ENCODE results near the gene KIF26B. TPM values are rescaled to one million over a fixed set of nuclear protein-coding genes. Genes with fewer than 3 reads are reported as not detected.

KIF26B gene
- polyA plus RNA-seq, 2 of the 4 experiments (the other 2 are of a cell fraction), result 0.01 to 0.04 TPM

DNA sequence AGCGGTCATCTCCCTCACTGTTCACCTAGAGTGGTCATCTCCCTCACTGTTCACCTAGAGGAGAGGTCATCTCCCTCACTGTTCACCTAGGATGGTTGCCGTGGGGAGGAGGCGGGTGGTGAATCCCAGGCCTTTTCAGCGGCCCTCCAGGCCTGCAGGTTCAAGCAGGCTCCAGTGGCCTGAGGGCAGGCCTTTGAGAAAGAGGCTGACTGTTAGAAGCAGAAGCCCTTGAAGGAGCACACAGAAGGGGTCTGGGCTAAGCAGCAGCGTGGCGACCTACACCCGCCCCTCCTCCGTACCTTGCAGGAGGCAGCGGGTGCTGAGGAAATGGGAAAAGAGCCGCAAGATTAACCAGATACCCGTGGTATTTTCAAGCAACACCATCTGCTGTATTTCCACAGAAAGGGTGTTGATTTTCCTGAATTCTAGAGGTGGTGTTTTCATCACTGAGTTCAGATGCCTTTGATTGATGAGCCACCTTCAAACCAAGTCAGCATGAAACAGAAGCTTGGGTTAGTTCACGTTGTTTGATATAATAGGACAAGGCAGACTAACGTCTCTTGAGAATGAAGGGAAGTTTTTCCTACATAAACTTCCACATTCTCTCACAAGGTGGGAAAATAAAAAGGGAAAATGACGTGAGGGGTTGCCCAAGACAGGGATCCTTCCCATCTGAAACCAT, 289.5 kb downstream of the KIF26B start:
- CTCF ChIA-PET, result no interaction called here

DNA sequence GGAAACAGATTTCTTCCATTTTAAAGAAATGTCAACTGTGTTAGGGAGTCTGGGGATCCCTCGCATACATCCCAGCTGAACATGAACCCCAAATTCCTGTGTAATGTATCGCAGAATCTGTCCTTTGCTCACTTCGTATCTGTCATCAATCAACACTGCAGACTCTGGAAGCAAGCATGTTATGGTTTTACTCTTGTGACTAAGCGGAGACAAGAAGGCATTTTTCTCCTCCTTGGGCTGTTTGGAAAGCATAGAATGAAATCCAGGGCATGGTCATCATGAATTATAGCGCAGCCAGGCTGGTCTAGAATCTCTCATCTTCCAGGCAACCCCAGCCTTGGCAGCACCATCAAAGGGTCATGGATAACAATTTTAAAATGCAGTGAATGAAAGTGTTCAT, 290.2 kb downstream of the KIF26B start:
- no peak overlapping the region for H3K4me2 ChIP-seq
- no peaks in the 10 kb centered on the region for H3K4me1 ChIP-seq
- no peak overlapping the region for H3K27ac ChIP-seq
- FAIRE-seq, result no peak
- ChIA-PET CTCF (no interaction called here), POLR2A (no interaction called here)
- no peak for ATAC-seq
- no peaks in the 10 kb centered on the region; the same call in 2 of the 3 replicates for H3K9me3 ChIP-seq
- TF ChIP-seq, protein P1, sequence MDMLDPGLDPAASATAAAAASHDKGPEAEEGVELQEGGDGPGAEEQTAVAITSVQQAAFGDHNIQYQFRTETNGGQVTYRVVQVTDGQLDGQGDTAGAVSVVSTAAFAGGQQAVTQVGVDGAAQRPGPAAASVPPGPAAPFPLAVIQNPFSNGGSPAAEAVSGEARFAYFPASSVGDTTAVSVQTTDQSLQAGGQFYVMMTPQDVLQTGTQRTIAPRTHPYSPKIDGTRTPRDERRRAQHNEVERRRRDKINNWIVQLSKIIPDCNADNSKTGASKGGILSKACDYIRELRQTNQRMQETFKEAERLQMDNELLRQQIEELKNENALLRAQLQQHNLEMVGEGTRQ (IDR thresholded peaks at IDR 0.05), result no peak
- TF ChIP-seq POLR2A (IDR thresholded peaks at IDR 0.05; ENCODE audit: low read length) (no peak), NR3C1 (IDR thresholded peaks at IDR 0.05) (no peak), HEYL (CRISPR knock-in tag; IDR thresholded peaks at IDR 0.05) (no peak), HOXA7 (CRISPR knock-in tag; IDR thresholded peaks at IDR 0.05) (no peak), TP53 (CRISPR knock-in tag; IDR thresholded peaks at IDR 0.05) (no peak), CEBPB (IDR thresholded peaks at IDR 0.05) (no peak), RAD21 (conservative IDR thresholded peaks at IDR 0.05 in 1 of 2, IDR thresholded peaks at IDR 0.05 in 1 of 2) (no peak), FOSL2 (IDR thresholded peaks at IDR 0.05) (no peak), FOSL2 (CRISPR knock-in tag; IDR thresholded peaks at IDR 0.05) (no peak), CHD2 (IDR thresholded peaks at IDR 0.05; ENCODE audit: low read length, partially characterized antibody) (no peak), HOXB5 (CRISPR knock-in tag; IDR thresholded peaks at IDR 0.05) (no peak), CHD4 (IDR thresholded peaks at IDR 0.05; ENCODE audit: borderline replicate concordance) (no peak), FOSB (CRISPR knock-in tag; IDR thresholded peaks at IDR 0.05) (no peak)
- TF ChIP-seq, protein P2, sequence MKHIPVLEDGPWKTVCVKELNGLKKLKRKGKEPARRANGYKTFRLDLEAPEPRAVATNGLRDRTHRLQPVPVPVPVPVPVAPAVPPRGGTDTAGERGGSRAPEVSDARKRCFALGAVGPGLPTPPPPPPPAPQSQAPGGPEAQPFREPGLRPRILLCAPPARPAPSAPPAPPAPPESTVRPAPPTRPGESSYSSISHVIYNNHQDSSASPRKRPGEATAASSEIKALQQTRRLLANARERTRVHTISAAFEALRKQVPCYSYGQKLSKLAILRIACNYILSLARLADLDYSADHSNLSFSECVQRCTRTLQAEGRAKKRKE (CRISPR knock-in tag; IDR thresholded peaks at IDR 0.05; ENCODE audit: low read depth), result no peak
- TF ChIP-seq, protein P3, sequence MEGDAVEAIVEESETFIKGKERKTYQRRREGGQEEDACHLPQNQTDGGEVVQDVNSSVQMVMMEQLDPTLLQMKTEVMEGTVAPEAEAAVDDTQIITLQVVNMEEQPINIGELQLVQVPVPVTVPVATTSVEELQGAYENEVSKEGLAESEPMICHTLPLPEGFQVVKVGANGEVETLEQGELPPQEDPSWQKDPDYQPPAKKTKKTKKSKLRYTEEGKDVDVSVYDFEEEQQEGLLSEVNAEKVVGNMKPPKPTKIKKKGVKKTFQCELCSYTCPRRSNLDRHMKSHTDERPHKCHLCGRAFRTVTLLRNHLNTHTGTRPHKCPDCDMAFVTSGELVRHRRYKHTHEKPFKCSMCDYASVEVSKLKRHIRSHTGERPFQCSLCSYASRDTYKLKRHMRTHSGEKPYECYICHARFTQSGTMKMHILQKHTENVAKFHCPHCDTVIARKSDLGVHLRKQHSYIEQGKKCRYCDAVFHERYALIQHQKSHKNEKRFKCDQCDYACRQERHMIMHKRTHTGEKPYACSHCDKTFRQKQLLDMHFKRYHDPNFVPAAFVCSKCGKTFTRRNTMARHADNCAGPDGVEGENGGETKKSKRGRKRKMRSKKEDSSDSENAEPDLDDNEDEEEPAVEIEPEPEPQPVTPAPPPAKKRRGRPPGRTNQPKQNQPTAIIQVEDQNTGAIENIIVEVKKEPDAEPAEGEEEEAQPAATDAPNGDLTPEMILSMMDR (IDR thresholded peaks at IDR 0.05), result no peak
- TF ChIP-seq, protein P4, sequence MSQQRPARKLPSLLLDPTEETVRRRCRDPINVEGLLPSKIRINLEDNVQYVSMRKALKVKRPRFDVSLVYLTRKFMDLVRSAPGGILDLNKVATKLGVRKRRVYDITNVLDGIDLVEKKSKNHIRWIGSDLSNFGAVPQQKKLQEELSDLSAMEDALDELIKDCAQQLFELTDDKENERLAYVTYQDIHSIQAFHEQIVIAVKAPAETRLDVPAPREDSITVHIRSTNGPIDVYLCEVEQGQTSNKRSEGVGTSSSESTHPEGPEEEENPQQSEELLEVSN (IDR thresholded peaks at IDR 0.05; ENCODE audit: borderline replicate concordance, low read depth), result no peak
- TF ChIP-seq, protein P5, sequence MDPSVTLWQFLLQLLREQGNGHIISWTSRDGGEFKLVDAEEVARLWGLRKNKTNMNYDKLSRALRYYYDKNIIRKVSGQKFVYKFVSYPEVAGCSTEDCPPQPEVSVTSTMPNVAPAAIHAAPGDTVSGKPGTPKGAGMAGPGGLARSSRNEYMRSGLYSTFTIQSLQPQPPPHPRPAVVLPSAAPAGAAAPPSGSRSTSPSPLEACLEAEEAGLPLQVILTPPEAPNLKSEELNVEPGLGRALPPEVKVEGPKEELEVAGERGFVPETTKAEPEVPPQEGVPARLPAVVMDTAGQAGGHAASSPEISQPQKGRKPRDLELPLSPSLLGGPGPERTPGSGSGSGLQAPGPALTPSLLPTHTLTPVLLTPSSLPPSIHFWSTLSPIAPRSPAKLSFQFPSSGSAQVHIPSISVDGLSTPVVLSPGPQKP (IDR thresholded peaks at IDR 0.05; ENCODE audit: low read depth, low read length), result no peak
- no peak overlapping the region for H3K4me3 ChIP-seq
- DNase-seq (ENCODE audit: low read depth in 1 of 2, low spot score in 1 of 2), result no peak
- 37% methylated on average over 5 of the region's 5 CpGs for whole genome bisulfite sequencing (ENCODE audit: missing lambda C conversion rate)

More for the DNA sequence above, 289.5 kb downstream of the KIF26B start:
- no peak for TF ChIP-seq ESRRA (IDR thresholded peaks at IDR 0.05; ENCODE audit: borderline replicate concordance, low read length)
- TF ChIP-seq, protein P6, sequence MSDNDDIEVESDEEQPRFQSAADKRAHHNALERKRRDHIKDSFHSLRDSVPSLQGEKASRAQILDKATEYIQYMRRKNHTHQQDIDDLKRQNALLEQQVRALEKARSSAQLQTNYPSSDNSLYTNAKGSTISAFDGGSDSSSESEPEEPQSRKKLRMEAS (IDR thresholded peaks at IDR 0.05), result no peak
- no peak for TF ChIP-seq ZFP36 (IDR thresholded peaks at IDR 0.05; ENCODE audit: borderline replicate concordance, partially characterized antibody)
- no peak for TF ChIP-seq HDAC2 (IDR thresholded peaks at IDR 0.05)
- no peak for TF ChIP-seq FOXS1 (CRISPR knock-in tag; IDR thresholded peaks at IDR 0.05)
- TF ChIP-seq TFCP2L1 (CRISPR knock-in tag; IDR thresholded peaks at IDR 0.05), result no peak
- no peak for TF ChIP-seq KDM5A (IDR thresholded peaks at IDR 0.05)
- TF ChIP-seq POLR2A (IDR thresholded peaks at IDR 0.05; ENCODE audit: low read length), result no peak
- no peak for TF ChIP-seq MAZ (IDR thresholded peaks at IDR 0.05; ENCODE audit: borderline replicate concordance, low read depth, low read length)
- no peak for TF ChIP-seq CEBPB (IDR thresholded peaks at IDR 0.05)
- no peak for TF ChIP-seq NPAS2 (CRISPR knock-in tag; IDR thresholded peaks at IDR 0.05; ENCODE audit: borderline replicate concordance)
- TF ChIP-seq JUN (IDR thresholded peaks at IDR 0.05), result no peak
- no peak for TF ChIP-seq RFX5 (IDR thresholded peaks at IDR 0.05)
- TF ChIP-seq POLR2AphosphoS2 (conservative IDR thresholded peaks at IDR 0.05; ENCODE audit: low read length), result no peak
- TF ChIP-seq, protein P5 (IDR thresholded peaks at IDR 0.05; ENCODE audit: low read depth, low read length), result no peak
- TF ChIP-seq KDM1A (IDR thresholded peaks at IDR 0.05; ENCODE audit: low read depth), result no peak
- TF ChIP-seq, protein P2 (CRISPR knock-in tag; IDR thresholded peaks at IDR 0.05; ENCODE audit: low read depth), result no peak
- TF ChIP-seq BHLHE40 (IDR thresholded peaks at IDR 0.05; ENCODE audit: low read depth, low read length), result no peak
- no peak for TF ChIP-seq NFE2L2 (conservative IDR thresholded peaks at IDR 0.05; ENCODE audit: low read length)
- ATAC-seq, result no peak
- Histone ChIP-seq H3K4me1 (no peaks in the 10 kb centered on the region), H3K4me2 (no peak overlapping the region), H3K4me3 (no peak overlapping the region), H3K9me3 (no peaks in the 10 kb centered on the region; the same call in 2 of the 3 replicates), H3K27ac (no peak overlapping the region)
- FAIRE-seq, result no peak
- POLR2A ChIA-PET, result no interaction called here
- no peak for DNase-seq (ENCODE audit: low read depth in 1 of 2, low spot score in 1 of 2)
- 49% methylated on average over 11 of the region's 14 CpGs for WGBS (ENCODE audit: missing lambda C conversion rate)

Measured in A549 (cell line).